OCI-LY3 (cell line): ENCODE data around the gene CHFR.

Source experiments
- CTCF ChIP-seq: fragments of 200-600, 300-600 bp; sonication (generic); IDR thresholded peaks from 2 replicates; pipeline ENCODE4 v1.5.1; 2014; ENCODE audit warnings: antibody characterized with exemption, low read length, low read depth
- EZH2phosphoT487 ChIP-seq: fragments of 200-600 bp; shearing (Covaris generic); IDR thresholded peaks from 2 replicates; pipeline ENCODE4 v1.6.1; 2018; ENCODE audit warnings: antibody characterized with exemption, mixed run types, low read depth

DNA sequence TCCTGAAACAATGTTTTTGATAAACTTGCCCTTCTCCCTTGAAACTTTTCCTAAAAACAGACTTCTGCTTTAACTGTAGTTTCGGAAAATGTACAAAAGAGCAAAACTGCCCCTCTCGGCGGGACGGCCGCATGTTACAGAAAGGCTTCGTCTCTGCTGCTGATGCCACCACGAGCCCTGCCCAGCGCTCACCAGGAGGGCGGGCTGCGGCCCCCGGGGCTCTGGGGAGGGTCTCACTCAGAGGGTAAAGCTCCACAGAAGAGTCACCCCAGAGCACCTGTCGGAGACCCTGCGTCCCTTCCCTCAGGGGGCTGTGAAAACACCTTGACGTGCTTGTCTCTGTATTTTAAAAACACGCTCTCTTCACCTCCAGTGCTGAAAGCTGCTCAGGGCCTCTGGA is 46.3 kb downstream of the CHFR start:
- TF ChIP-seq CTCF (no peak), EZH2phosphoT487 (no peak)
